ENCODE data around the gene CFAP77.
"Not testable (repeated sequence)": the region's sequence is repeated elsewhere in the genome, so short reads cannot be mapped to it uniquely, and the experiment has no call there.

The CFAP77 gene

GRCh38 chr9:132370592-132370991 is 39.4 kb upstream of the CFAP77 start:
- DNase-seq (ENCODE audit: low read depth, low spot score) = no peak
- H3K4me3 ChIP-seq (ENCODE audit: low read depth, low read length) = no peak overlapping the region
- in situ Hi-C loops (cut with HindIII; ENCODE audit: low sequenced_read_pairs) = no loop called here
- TF ChIP-seq CTCF (IDR thresholded peaks at IDR 0.05; ENCODE audit: low read depth, low read length) = no peak

GRCh38 chr9:132372177-132373095 is 37.6 kb upstream of the CFAP77 start:
- in situ Hi-C loops (cut with HindIII; ENCODE audit: low sequenced_read_pairs) = no loop called here
- no peak for TF ChIP-seq CTCF (IDR thresholded peaks at IDR 0.05; ENCODE audit: low read depth, low read length)
- no peak overlapping the region for H3K4me3 ChIP-seq (ENCODE audit: low read depth, low read length)
- DNase-seq (ENCODE audit: low read depth, low spot score) = no peak

- in situ Hi-C loops (cut with HindIII; ENCODE audit: low sequenced_read_pairs); DNase-seq (ENCODE audit: low read depth, low spot score); H3K4me3 ChIP-seq (ENCODE audit: low read depth, low read length): not testable (repeated sequence)
These were observed 32.2 kb upstream of the CFAP77 start for GRCh38 chr9:132377769-132378168.

GRCh38 chr9:132378416-132378815 is 31.6 kb upstream of the CFAP77 start:
- in situ Hi-C loops (cut with HindIII; ENCODE audit: low sequenced_read_pairs); DNase-seq (ENCODE audit: low read depth, low spot score); H3K4me3 ChIP-seq (ENCODE audit: low read depth, low read length): not testable (repeated sequence)

GRCh38 chr9:132381966-132382541 is 28.0 kb upstream of the CFAP77 start:
- DNase-seq (ENCODE audit: low read depth, low spot score) = no peak
- TF ChIP-seq CTCF (IDR thresholded peaks at IDR 0.05; ENCODE audit: low read depth, low read length) = no peak
- no peak overlapping the region for H3K4me3 ChIP-seq (ENCODE audit: low read depth, low read length)
- in situ Hi-C loops (cut with HindIII; ENCODE audit: low sequenced_read_pairs) = no loop called here

GRCh38 chr9:132383462-132383883 is 26.5 kb upstream of the CFAP77 start:
- in situ Hi-C loops (cut with HindIII; ENCODE audit: low sequenced_read_pairs) = no loop called here
- no peak for DNase-seq (ENCODE audit: low read depth, low spot score)
- no peak overlapping the region for H3K4me3 ChIP-seq (ENCODE audit: low read depth, low read length)
- no peak for TF ChIP-seq CTCF (IDR thresholded peaks at IDR 0.05; ENCODE audit: low read depth, low read length)

GRCh38 chr9:132384376-132384775 is 25.6 kb upstream of the CFAP77 start:
- no peak for DNase-seq (ENCODE audit: low read depth, low spot score)
- TF ChIP-seq CTCF (IDR thresholded peaks at IDR 0.05; ENCODE audit: low read depth, low read length) = no peak
- in situ Hi-C loops (cut with HindIII; ENCODE audit: low sequenced_read_pairs) = no loop called here
- H3K4me3 ChIP-seq (ENCODE audit: low read depth, low read length) = no peak overlapping the region
